SK-N-SH treated with all-trans-retinoic acid at 6 μM for 48 hours (cell line): Measurements from ENCODE around the gene TOP1.

ENCODE experiments used
- ATAC-seq: fragments of 200-7000 bp; cut with Tn5 transposase; 3 replicates; pipeline ENCODE4 v1.9.1; 2020; ENCODE audit warnings: mild to moderate bottlenecking, moderate library complexity
- ARNTL ChIP-seq: fragments of 450-650 bp; formaldehyde crosslinking; IDR thresholded peaks from 2 replicates; pipeline ENCODE4 v1.5.0; 2020; ENCODE audit warnings: low read depth, mild to moderate bottlenecking, moderate library complexity, borderline replicate concordance
- BACH2 ChIP-seq: fragments of 250-450 bp; sonication (Bioruptor Pico); IDR thresholded peaks from 2 replicates; pipeline ENCODE4 v1.9.0; 2021; ENCODE audit warnings: mild to moderate bottlenecking, borderline replicate concordance
- CSDC2 ChIP-seq: fragments of 250-450 bp; sonication (Bioruptor Pico); IDR thresholded peaks from 2 replicates; pipeline ENCODE4 v1.5.0; 2020; ENCODE audit warnings: mild to moderate bottlenecking, moderate library complexity
- ISL1 ChIP-seq: fragments of 250-450 bp; sonication (Bioruptor Pico); IDR thresholded peaks from 2 replicates; pipeline ENCODE4 v2.1.2; 2022; ENCODE audit warnings: mild to moderate bottlenecking, moderate library complexity
- OSR1 ChIP-seq: fragments of 250-450 bp; sonication (Bioruptor Pico); IDR thresholded peaks from 2 replicates; pipeline ENCODE4 v1.8.0; 2022; ENCODE audit warnings: moderate library complexity, mild to moderate bottlenecking, inconsistent platforms
- PPARA ChIP-seq: fragments of 250-450 bp; sonication (Bioruptor Pico); IDR thresholded peaks from 2 replicates; pipeline ENCODE4 v1.5.0; 2020; ENCODE audit warnings: mild to moderate bottlenecking, borderline replicate concordance
- SNAI2 ChIP-seq: fragments of 250-450 bp; sonication (Bioruptor Pico); IDR thresholded peaks from 2 replicates; pipeline ENCODE4 v1.5.0; 2020; ENCODE audit warnings: mild to moderate bottlenecking, moderate library complexity
- TCF4 ChIP-seq: fragments of 250-450 bp; sonication (Bioruptor Pico); IDR thresholded peaks from 2 replicates; pipeline ENCODE4 v1.8.0; 2021; ENCODE audit warnings: mild to moderate bottlenecking, moderate library complexity, borderline replicate concordance
- TOX ChIP-seq: fragments of 250-450 bp; sonication (Bioruptor Pico); IDR thresholded peaks from 2 replicates; pipeline ENCODE4 v1.8.0; 2021; ENCODE audit warnings: mild to moderate bottlenecking, moderate library complexity, borderline replicate concordance
- ZC3H10 ChIP-seq: fragments of 250-450 bp; sonication (Bioruptor Pico); IDR thresholded peaks from 2 replicates; pipeline ENCODE4 v1.5.1; 2021; ENCODE audit warnings: mild to moderate bottlenecking, moderate library complexity
- ZFP3 ChIP-seq: fragments of 250-450 bp; sonication (Bioruptor Pico); IDR thresholded peaks from 2 replicates; pipeline ENCODE4 v1.5.0; 2020; ENCODE audit warnings: mild to moderate bottlenecking, moderate library complexity
- ZFP30 ChIP-seq: fragments of 450-650 bp; formaldehyde crosslinking; IDR thresholded peaks from 2 replicates; pipeline ENCODE4 v1.5.0; 2022; ENCODE audit warnings: mild to moderate bottlenecking, moderate library complexity
- ZNF565 ChIP-seq: fragments of 450-650 bp; formaldehyde crosslinking; conservative IDR thresholded peaks from 2 replicates; pipeline ENCODE4 v1.5.0; 2020; ENCODE audit warnings: low read depth, mild to moderate bottlenecking, moderate library complexity
- ZNF70 ChIP-seq: fragments of 450-650 bp; formaldehyde crosslinking; IDR thresholded peaks from 2 replicates; pipeline ENCODE4 v1.5.0; 2020; ENCODE audit warnings: mild to moderate bottlenecking, moderate library complexity
- ZNF8 ChIP-seq: fragments of 450-650 bp; formaldehyde crosslinking; IDR thresholded peaks from 2 replicates; pipeline ENCODE4 v1.5.0; 2020; ENCODE audit warnings: mild to moderate bottlenecking, moderate library complexity
- TF ChIP-seq, protein P1 (sequence below): fragments of 250-450 bp; sonication (Bioruptor Pico); IDR thresholded peaks from 2 replicates; pipeline ENCODE4 v1.8.0; 2021; ENCODE audit warnings: low read depth, mild to moderate bottlenecking, moderate library complexity, borderline replicate concordance
- TF ChIP-seq, protein P2 (sequence below): fragments of 250-450 bp; sonication (Bioruptor Pico); IDR thresholded peaks from 2 replicates; pipeline ENCODE4 v1.8.0; 2020; ENCODE audit warnings: mild to moderate bottlenecking, moderate library complexity, borderline replicate concordance
- TF ChIP-seq, protein P3 (sequence below): fragments of 250-450 bp; sonication (Bioruptor Pico); IDR thresholded peaks from 2 replicates; pipeline ENCODE4 v1.5.1; 2021; ENCODE audit warnings: mild to moderate bottlenecking, moderate library complexity
- TF ChIP-seq, protein P4 (sequence below): fragments of 250-450 bp; sonication (Bioruptor Pico); IDR thresholded peaks from 2 replicates; pipeline ENCODE4 v1.5.1; 2020; ENCODE audit warnings: low read depth, mild to moderate bottlenecking, moderate library complexity
- TF ChIP-seq, protein P5 (sequence below): fragments of 250-450 bp; sonication (Bioruptor Pico); IDR thresholded peaks from 2 replicates; pipeline ENCODE4 v1.5.0; 2020; ENCODE audit warnings: mild to moderate bottlenecking, moderate library complexity

The TOP1 gene

DNA sequence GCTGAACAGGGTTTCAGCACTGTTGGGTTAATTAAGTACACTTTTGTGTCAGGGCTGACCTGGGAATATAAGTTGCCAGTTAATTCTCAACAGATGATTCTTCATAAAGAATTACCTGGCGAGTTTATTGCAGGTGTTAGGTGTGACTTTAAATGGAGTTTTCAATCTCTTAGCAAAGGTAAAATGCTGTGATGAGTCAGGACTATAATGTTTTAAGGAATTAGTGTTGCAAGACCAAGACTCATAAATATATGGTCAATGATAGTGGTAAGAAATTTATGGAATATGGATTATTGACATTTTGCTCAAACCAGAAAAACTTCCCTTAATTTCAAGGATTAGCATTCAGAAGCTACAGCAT is 58.7 kb downstream of the TOP1 start:
- ATAC-seq: no peak
- TF ChIP-seq ZNF8 (CRISPR knock-in tag) (no peak), ZFP30 (CRISPR knock-in tag) (no peak), SNAI2 (CRISPR knock-in tag) (no peak), TOX (CRISPR knock-in tag) (no peak), TCF4 (CRISPR knock-in tag) (no peak), CSDC2 (CRISPR knock-in tag) (no peak), ZNF565 (no peak), ZC3H10 (CRISPR knock-in tag) (no peak), ZFP3 (CRISPR knock-in tag) (no peak), PPARA (CRISPR knock-in tag) (no peak), OSR1 (CRISPR knock-in tag) (no peak)
- TF ChIP-seq, protein P1, sequence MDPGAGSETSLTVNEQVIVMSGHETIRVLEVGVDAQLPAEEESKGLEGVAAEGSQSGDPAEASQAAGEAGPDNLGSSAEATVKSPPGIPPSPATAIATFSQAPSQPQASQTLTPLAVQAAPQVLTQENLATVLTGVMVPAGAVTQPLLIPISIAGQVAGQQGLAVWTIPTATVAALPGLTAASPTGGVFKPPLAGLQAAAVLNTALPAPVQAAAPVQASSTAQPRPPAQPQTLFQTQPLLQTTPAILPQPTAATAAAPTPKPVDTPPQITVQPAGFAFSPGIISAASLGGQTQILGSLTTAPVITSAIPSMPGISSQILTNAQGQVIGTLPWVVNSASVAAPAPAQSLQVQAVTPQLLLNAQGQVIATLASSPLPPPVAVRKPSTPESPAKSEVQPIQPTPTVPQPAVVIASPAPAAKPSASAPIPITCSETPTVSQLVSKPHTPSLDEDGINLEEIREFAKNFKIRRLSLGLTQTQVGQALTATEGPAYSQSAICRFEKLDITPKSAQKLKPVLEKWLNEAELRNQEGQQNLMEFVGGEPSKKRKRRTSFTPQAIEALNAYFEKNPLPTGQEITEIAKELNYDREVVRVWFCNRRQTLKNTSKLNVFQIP (CRISPR knock-in tag): no peak
- TF ChIP-seq, protein P2, sequence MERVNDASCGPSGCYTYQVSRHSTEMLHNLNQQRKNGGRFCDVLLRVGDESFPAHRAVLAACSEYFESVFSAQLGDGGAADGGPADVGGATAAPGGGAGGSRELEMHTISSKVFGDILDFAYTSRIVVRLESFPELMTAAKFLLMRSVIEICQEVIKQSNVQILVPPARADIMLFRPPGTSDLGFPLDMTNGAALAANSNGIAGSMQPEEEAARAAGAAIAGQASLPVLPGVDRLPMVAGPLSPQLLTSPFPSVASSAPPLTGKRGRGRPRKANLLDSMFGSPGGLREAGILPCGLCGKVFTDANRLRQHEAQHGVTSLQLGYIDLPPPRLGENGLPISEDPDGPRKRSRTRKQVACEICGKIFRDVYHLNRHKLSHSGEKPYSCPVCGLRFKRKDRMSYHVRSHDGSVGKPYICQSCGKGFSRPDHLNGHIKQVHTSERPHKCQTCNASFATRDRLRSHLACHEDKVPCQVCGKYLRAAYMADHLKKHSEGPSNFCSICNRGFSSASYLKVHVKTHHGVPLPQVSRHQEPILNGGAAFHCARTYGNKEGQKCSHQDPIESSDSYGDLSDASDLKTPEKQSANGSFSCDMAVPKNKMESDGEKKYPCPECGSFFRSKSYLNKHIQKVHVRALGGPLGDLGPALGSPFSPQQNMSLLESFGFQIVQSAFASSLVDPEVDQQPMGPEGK: no peak
- TF ChIP-seq, all 23 proteins: peak for 0

DNA sequence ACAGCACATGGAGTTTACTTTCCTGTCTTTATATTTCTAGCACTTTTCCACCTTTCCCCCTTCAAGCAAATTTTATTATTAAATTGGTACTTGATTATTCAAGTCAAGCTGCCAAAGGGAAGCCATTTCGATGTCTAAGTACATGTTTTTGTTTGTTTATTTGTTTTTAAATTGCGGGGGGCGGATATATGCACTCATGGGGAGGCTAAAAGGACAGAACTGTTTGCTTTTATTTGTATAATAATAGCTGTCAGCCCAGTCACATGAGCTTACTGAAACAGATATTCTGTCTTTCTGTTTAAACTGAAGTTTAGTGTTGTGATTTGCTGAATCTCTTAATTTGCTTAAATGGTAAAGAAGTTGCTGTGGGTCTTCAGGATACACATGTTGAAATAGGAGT is 59.2 kb downstream of the TOP1 start:
- no peak for TF ChIP-seq ZNF70
- no peak for TF ChIP-seq CSDC2 (CRISPR knock-in tag)
- TF ChIP-seq, protein P3, sequence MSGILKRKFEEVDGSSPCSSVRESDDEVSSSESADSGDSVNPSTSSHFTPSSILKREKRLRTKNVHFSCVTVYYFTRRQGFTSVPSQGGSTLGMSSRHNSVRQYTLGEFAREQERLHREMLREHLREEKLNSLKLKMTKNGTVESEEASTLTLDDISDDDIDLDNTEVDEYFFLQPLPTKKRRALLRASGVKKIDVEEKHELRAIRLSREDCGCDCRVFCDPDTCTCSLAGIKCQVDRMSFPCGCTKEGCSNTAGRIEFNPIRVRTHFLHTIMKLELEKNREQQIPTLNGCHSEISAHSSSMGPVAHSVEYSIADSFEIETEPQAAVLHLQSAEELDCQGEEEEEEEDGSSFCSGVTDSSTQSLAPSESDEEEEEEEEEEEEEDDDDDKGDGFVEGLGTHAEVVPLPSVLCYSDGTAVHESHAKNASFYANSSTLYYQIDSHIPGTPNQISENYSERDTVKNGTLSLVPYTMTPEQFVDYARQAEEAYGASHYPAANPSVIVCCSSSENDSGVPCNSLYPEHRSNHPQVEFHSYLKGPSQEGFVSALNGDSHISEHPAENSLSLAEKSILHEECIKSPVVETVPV: no peak
- no peak for TF ChIP-seq ARNTL (CRISPR knock-in tag)
- no peak for TF ChIP-seq TCF4 (CRISPR knock-in tag)
- TF ChIP-seq ZNF8 (CRISPR knock-in tag): no peak
- TF ChIP-seq TOX (CRISPR knock-in tag): no peak
- TF ChIP-seq ISL1 (CRISPR knock-in tag): no peak
- TF ChIP-seq, protein P4, sequence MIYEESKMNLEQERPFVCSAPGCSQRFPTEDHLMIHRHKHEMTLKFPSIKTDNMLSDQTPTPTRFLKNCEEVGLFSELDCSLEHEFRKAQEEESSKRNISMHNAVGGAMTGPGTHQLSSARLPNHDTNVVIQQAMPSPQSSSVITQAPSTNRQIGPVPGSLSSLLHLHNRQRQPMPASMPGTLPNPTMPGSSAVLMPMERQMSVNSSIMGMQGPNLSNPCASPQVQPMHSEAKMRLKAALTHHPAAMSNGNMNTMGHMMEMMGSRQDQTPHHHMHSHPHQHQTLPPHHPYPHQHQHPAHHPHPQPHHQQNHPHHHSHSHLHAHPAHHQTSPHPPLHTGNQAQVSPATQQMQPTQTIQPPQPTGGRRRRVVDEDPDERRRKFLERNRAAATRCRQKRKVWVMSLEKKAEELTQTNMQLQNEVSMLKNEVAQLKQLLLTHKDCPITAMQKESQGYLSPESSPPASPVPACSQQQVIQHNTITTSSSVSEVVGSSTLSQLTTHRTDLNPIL (CRISPR knock-in tag): no peak
- TF ChIP-seq, protein P5, sequence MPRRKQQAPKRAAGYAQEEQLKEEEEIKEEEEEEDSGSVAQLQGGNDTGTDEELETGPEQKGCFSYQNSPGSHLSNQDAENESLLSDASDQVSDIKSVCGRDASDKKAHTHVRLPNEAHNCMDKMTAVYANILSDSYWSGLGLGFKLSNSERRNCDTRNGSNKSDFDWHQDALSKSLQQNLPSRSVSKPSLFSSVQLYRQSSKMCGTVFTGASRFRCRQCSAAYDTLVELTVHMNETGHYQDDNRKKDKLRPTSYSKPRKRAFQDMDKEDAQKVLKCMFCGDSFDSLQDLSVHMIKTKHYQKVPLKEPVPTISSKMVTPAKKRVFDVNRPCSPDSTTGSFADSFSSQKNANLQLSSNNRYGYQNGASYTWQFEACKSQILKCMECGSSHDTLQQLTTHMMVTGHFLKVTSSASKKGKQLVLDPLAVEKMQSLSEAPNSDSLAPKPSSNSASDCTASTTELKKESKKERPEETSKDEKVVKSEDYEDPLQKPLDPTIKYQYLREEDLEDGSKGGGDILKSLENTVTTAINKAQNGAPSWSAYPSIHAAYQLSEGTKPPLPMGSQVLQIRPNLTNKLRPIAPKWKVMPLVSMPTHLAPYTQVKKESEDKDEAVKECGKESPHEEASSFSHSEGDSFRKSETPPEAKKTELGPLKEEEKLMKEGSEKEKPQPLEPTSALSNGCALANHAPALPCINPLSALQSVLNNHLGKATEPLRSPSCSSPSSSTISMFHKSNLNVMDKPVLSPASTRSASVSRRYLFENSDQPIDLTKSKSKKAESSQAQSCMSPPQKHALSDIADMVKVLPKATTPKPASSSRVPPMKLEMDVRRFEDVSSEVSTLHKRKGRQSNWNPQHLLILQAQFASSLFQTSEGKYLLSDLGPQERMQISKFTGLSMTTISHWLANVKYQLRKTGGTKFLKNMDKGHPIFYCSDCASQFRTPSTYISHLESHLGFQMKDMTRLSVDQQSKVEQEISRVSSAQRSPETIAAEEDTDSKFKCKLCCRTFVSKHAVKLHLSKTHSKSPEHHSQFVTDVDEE: no peak
- TF ChIP-seq ZFP30 (CRISPR knock-in tag): no peak
- TF ChIP-seq, protein P2: no peak
- TF ChIP-seq BACH2 (CRISPR knock-in tag): no peak

DNA sequence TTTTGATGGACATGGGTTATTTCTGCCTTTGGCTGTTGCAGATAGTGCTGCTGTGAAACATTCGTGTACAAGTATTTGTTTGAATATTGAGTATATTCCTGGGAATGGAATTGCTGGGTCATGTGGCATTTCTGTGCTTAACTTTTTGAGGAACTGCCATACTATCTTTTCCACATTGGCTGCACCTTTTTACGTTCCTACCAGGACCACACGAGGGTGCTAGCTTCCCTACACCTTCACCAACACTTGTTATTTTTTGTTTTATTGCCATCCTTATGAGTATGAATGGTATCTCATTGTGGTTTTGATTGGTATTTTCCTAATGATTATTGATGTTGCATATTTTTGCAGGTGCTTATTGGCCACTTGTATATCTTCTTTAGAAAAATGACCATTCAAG is 60.9 kb downstream of the TOP1 start:
- ATAC-seq: no peak
- TF ChIP-seq ISL1 (CRISPR knock-in tag): no peak
- no peak for TF ChIP-seq PPARA (CRISPR knock-in tag)
- TF ChIP-seq, protein P2: no peak
- TF ChIP-seq, protein P5: no peak

More for the DNA sequence above, 59.2 kb downstream of the TOP1 start:
- no peak for ATAC-seq
